ENCODE measurements around the gene IKZF1.

DNA sequence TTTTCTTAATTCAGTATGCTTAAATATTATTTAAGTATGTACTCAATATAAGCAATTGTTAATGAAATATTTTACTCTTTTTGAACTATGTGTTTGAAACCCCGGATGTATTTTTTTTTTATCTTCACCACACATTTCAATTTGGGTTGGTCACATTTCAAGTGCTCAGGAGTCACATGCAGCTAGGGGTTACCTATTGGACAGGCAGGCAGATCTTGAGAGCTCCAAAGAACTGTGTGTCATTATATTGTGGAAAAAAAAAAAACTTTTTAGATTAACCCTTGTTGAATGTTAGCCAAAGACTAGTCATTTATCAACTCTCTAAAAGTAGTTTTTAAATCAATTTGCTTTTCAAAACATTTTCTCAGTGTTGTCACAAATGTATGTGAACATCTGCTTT lies 37.2 kb downstream of the IKZF1 start:
- TF ChIP-seq ZFP41 (CRISPR knock-in tag; IDR thresholded peaks at IDR 0.05; ENCODE audit: borderline replicate concordance) = no peak
- TF ChIP-seq RFX5 (IDR thresholded peaks at IDR 0.05; ENCODE audit: low read depth, low read length) = no peak
- TF ChIP-seq, protein P1, sequence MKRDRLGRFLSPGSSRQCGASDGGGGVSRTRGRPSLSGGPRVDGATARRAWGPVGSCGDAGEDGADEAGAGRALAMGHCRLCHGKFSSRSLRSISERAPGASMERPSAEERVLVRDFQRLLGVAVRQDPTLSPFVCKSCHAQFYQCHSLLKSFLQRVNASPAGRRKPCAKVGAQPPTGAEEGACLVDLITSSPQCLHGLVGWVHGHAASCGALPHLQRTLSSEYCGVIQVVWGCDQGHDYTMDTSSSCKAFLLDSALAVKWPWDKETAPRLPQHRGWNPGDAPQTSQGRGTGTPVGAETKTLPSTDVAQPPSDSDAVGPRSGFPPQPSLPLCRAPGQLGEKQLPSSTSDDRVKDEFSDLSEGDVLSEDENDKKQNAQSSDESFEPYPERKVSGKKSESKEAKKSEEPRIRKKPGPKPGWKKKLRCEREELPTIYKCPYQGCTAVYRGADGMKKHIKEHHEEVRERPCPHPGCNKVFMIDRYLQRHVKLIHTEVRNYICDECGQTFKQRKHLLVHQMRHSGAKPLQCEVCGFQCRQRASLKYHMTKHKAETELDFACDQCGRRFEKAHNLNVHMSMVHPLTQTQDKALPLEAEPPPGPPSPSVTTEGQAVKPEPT (CRISPR knock-in tag; IDR thresholded peaks at IDR 0.05; ENCODE audit: low read depth) = no peak
- no peak for TF ChIP-seq ZBTB38 (CRISPR knock-in tag; IDR thresholded peaks at IDR 0.05)
- TF ChIP-seq ADNP (CRISPR knock-in tag; IDR thresholded peaks at IDR 0.05) = no peak
- no peak for TF ChIP-seq ZNF749 (CRISPR knock-in tag; IDR thresholded peaks at IDR 0.05; ENCODE audit: borderline replicate concordance)
- TF ChIP-seq CBX2 (IDR thresholded peaks at IDR 0.05; ENCODE audit: low read depth, low read length) = no peak
- no peak for TF ChIP-seq CBX2 (CRISPR knock-in tag; IDR thresholded peaks at IDR 0.05; ENCODE audit: low read depth)
- TF ChIP-seq GMEB1 (CRISPR knock-in tag; IDR thresholded peaks at IDR 0.05; ENCODE audit: borderline replicate concordance) = no peak
- no peak for TF ChIP-seq EED (CRISPR knock-in tag; IDR thresholded peaks at IDR 0.05)
- TF ChIP-seq DMAP1 (CRISPR knock-in tag; IDR thresholded peaks at IDR 0.05) = no peak
